GM18909 (cell line): Measurements from ENCODE around the gene MAGEA1.
"Not testable (repeated sequence)": the region's sequence is repeated elsewhere in the genome, so short reads cannot be mapped to it uniquely, and the experiment has no call there.

Source experiments
- ATAC-seq: cut with Tn5 transposase; IDR thresholded peaks from one replicate; pipeline ENCODE4 v1.9.1; 2021; ENCODE audit warnings: mild to moderate bottlenecking; ENCODE audit not compliant: unreplicated experiment, poor library complexity

Gene MAGEA1

GRCh38 chrX:153179131-153179530, at the start of gene MAGEA1:
MAGEA1 (plus strand) TSS chrX:153179284; CDS start chrX:153182390, 3,106 bp downstream.
- no peak for ATAC-seq

GRCh38 chrX:153132924-153133323, 46.2 kb upstream of the MAGEA1 start:
- ATAC-seq, result not testable (repeated sequence)

GRCh38 chrX:153139074-153139473, 40.0 kb upstream of the MAGEA1 start:
- ATAC-seq, result not testable (repeated sequence)

- ATAC-seq, result not testable (repeated sequence)
Observed at GRCh38 chrX:153146288-153146687, 32.8 kb upstream of the MAGEA1 start.

- ATAC-seq, result no peak
Observed at GRCh38 chrX:153153516-153153915, 25.6 kb upstream of the MAGEA1 start.

- ATAC-seq, result no peak
Observed at GRCh38 chrX:153157450-153157849, 21.6 kb upstream of the MAGEA1 start.

- ATAC-seq, result no peak
Observed at GRCh38 chrX:153158319-153158718, 20.8 kb upstream of the MAGEA1 start.

- no peak for ATAC-seq
Observed at GRCh38 chrX:153161952-153162351, 17.1 kb upstream of the MAGEA1 start.

GRCh38 chrX:153164733-153165132, 14.4 kb upstream of the MAGEA1 start:
- no peak for ATAC-seq

- ATAC-seq, result not testable (repeated sequence)
Observed at GRCh38 chrX:153168423-153168822, 10.7 kb upstream of the MAGEA1 start.

GRCh38 chrX:153181822-153182221, 2.7 kb downstream of the MAGEA1 start:
- ATAC-seq, result no peak

- no peak for ATAC-seq
Observed at GRCh38 chrX:153184787-153185186, 5.7 kb downstream of the MAGEA1 start.

- no peak for ATAC-seq
Observed at GRCh38 chrX:153190381-153190780, 11.3 kb downstream of the MAGEA1 start.

GRCh38 chrX:153200462-153200861, 21.4 kb downstream of the MAGEA1 start:
- no peak for ATAC-seq

- no peak for ATAC-seq
Observed at GRCh38 chrX:153206425-153207046, 27.5 kb downstream of the MAGEA1 start.

- ATAC-seq, result no peak
Observed at GRCh38 chrX:153209347-153209746, 30.3 kb downstream of the MAGEA1 start.

GRCh38 chrX:153214934-153215333, 35.9 kb downstream of the MAGEA1 start:
- peak; percentile 63 for ATAC-seq

GRCh38 chrX:153216926-153217325, 37.8 kb downstream of the MAGEA1 start:
- ATAC-seq, result no peak

- no peak for ATAC-seq
Observed at GRCh38 chrX:153225438-153226098, 46.5 kb downstream of the MAGEA1 start.

GRCh38 chrX:153226344-153227185, 47.5 kb downstream of the MAGEA1 start:
- no peak for ATAC-seq
